ENCODE results near the gene BANK1.

Gene BANK1

GRCh38 chr4:101774807-101775206 is 15.7 kb upstream of the BANK1 start:
- Histone ChIP-seq H2BK120ac (ENCODE audit: low read depth, low read length) (no peak overlapping the region), H2AFZ (ENCODE audit: low read depth, low read length) (no peak overlapping the region), H3K9me3 (ENCODE audit: control insufficient read depth, low read length) (peaks cover 16% of the 10 kb centered on the region), H3K4ac (ENCODE audit: low read depth in 1 of 2, low read length in 2 of 2) (no peak overlapping the region), H3K4me2 (ENCODE audit: low read length, poor library complexity, severe bottlenecking) (no peak overlapping the region), H3K14ac (ENCODE audit: low read length in 2 of 2) (no peak overlapping the region), H3K79me1 (replicated peaks; ENCODE audit: low read length, poor library complexity, severe bottlenecking) (no peaks in the 10 kb centered on the region), H3K9ac (ENCODE audit: low read length) (peak overlapping the region; percentile 25), H2BK15ac (ENCODE audit: low read depth, poor library complexity, severe bottlenecking) (no peak overlapping the region), H2AK5ac (ENCODE audit: low read length, severe bottlenecking) (no peak overlapping the region), H2BK12ac (ENCODE audit: low read length in 2 of 2) (no peak overlapping the region), H3K18ac (ENCODE audit: low read depth in 1 of 2, low read length in 2 of 2) (no peak overlapping the region), H3K4me1 (ENCODE audit: control insufficient read depth, insufficient read depth, low read depth, low read length) (no peaks in the 10 kb centered on the region), H4K8ac (ENCODE audit: low read length) (no peak overlapping the region), H3K36me3 (ENCODE audit: control insufficient read depth in 1 of 2, insufficient read depth in 2 of 2, low read depth in 1 of 2, low read length in 2 of 2) (no peaks in the 10 kb centered on the region), H3K4me3 (ENCODE audit: insufficient read depth in 1 of 2, low read depth in 1 of 2, low read length in 2 of 2) (no peak overlapping the region), H4K91ac (ENCODE audit: low read length) (no peak overlapping the region), H3K27me3 (ENCODE audit: control insufficient read depth in 1 of 2, insufficient read depth in 1 of 2, low read length in 2 of 2) (no peaks in the 10 kb centered on the region), H3K27ac (ENCODE audit: low read length, poor library complexity, severe bottlenecking) (no peak overlapping the region), H3K23ac (ENCODE audit: low read length in 2 of 2) (no peak overlapping the region), H2BK5ac (ENCODE audit: low read depth, low read length, poor library complexity, severe bottlenecking) (no peak overlapping the region)
- 62% methylated on average over 1 of the region's 1 CpG for WGBS
- peak; percentile 57 for DNase-seq

GRCh38 chr4:101777431-101777830 is 13.1 kb upstream of the BANK1 start:
- no peak overlapping the region for H4K91ac ChIP-seq (ENCODE audit: low read length)
- H3K27me3 ChIP-seq (ENCODE audit: control insufficient read depth in 1 of 2, insufficient read depth in 1 of 2, low read length in 2 of 2): no peaks in the 10 kb centered on the region
- no peak overlapping the region for H3K4me3 ChIP-seq (ENCODE audit: insufficient read depth in 1 of 2, low read depth in 1 of 2, low read length in 2 of 2)
- H3K9me3 ChIP-seq (ENCODE audit: control insufficient read depth, low read length): no peaks in the 10 kb centered on the region
- no peak overlapping the region for H2AFZ ChIP-seq (ENCODE audit: low read depth, low read length)
- H3K18ac ChIP-seq (ENCODE audit: low read depth in 1 of 2, low read length in 2 of 2): no peak overlapping the region
- no peak overlapping the region for H2BK15ac ChIP-seq (ENCODE audit: low read depth, poor library complexity, severe bottlenecking)
- H3K9ac ChIP-seq (ENCODE audit: low read length): no peak overlapping the region
- no peak overlapping the region for H3K23ac ChIP-seq (ENCODE audit: low read length in 2 of 2)
- no peak overlapping the region for H2AK5ac ChIP-seq (ENCODE audit: low read length, severe bottlenecking)
- no peak overlapping the region for H2BK5ac ChIP-seq (ENCODE audit: low read depth, low read length, poor library complexity, severe bottlenecking)
- H3K27ac ChIP-seq (ENCODE audit: low read length, poor library complexity, severe bottlenecking): no peak overlapping the region
- H3K4ac ChIP-seq (ENCODE audit: low read depth in 1 of 2, low read length in 2 of 2): no peak overlapping the region
- H4K8ac ChIP-seq (ENCODE audit: low read length): no peak overlapping the region
- 94% methylated on average over 1 of the region's 1 CpG for WGBS
- no peak overlapping the region for H3K14ac ChIP-seq (ENCODE audit: low read length in 2 of 2)
- H3K36me3 ChIP-seq (ENCODE audit: control insufficient read depth in 1 of 2, insufficient read depth in 2 of 2, low read depth in 1 of 2, low read length in 2 of 2): no peaks in the 10 kb centered on the region
- no peak overlapping the region for H3K4me2 ChIP-seq (ENCODE audit: low read length, poor library complexity, severe bottlenecking)
- H3K4me1 ChIP-seq (ENCODE audit: control insufficient read depth, insufficient read depth, low read depth, low read length): no peaks in the 10 kb centered on the region
- no peak overlapping the region for H2BK120ac ChIP-seq (ENCODE audit: low read depth, low read length)
- no peaks in the 10 kb centered on the region for H3K79me1 ChIP-seq (replicated peaks; ENCODE audit: low read length, poor library complexity, severe bottlenecking)
- no peak overlapping the region for H2BK12ac ChIP-seq (ENCODE audit: low read length in 2 of 2)
- DNase-seq: no peak

- Histone ChIP-seq H3K9ac (ENCODE audit: low read length) (no peak overlapping the region), H3K4me2 (ENCODE audit: low read length, poor library complexity, severe bottlenecking) (no peak overlapping the region), H3K14ac (ENCODE audit: low read length in 2 of 2) (no peak overlapping the region), H3K27me3 (ENCODE audit: control insufficient read depth in 1 of 2, insufficient read depth in 1 of 2, low read length in 2 of 2) (no peaks in the 10 kb centered on the region), H3K4me1 (ENCODE audit: control insufficient read depth, insufficient read depth, low read depth, low read length) (no peaks in the 10 kb centered on the region), H3K4me3 (ENCODE audit: insufficient read depth in 1 of 2, low read depth in 1 of 2, low read length in 2 of 2) (no peak overlapping the region), H2AK5ac (ENCODE audit: low read length, severe bottlenecking) (no peak overlapping the region), H2BK15ac (ENCODE audit: low read depth, poor library complexity, severe bottlenecking) (no peak overlapping the region), H2BK12ac (ENCODE audit: low read length in 2 of 2) (no peak overlapping the region), H3K79me1 (replicated peaks; ENCODE audit: low read length, poor library complexity, severe bottlenecking) (no peaks in the 10 kb centered on the region), H3K23ac (ENCODE audit: low read length in 2 of 2) (no peak overlapping the region), H3K9me3 (ENCODE audit: control insufficient read depth, low read length) (no peaks in the 10 kb centered on the region), H2BK5ac (ENCODE audit: low read depth, low read length, poor library complexity, severe bottlenecking) (no peak overlapping the region), H3K27ac (ENCODE audit: low read length, poor library complexity, severe bottlenecking) (no peak overlapping the region), H2AFZ (ENCODE audit: low read depth, low read length) (no peak overlapping the region), H3K36me3 (ENCODE audit: control insufficient read depth in 1 of 2, insufficient read depth in 2 of 2, low read depth in 1 of 2, low read length in 2 of 2) (no peaks in the 10 kb centered on the region), H4K91ac (ENCODE audit: low read length) (no peak overlapping the region), H3K18ac (ENCODE audit: low read depth in 1 of 2, low read length in 2 of 2) (no peak overlapping the region), H2BK120ac (ENCODE audit: low read depth, low read length) (no peak overlapping the region), H4K8ac (ENCODE audit: low read length) (no peak overlapping the region), H3K4ac (ENCODE audit: low read depth in 1 of 2, low read length in 2 of 2) (no peak overlapping the region)
- no peak for DNase-seq
- 86% methylated on average over 5 of the region's 5 CpGs for WGBS
Observed at GRCh38 chr4:101780284-101780683, 10.2 kb upstream of the BANK1 start.

GRCh38 chr4:101782546-101782945 is 8.0 kb upstream of the BANK1 start:
- no peak overlapping the region for H2BK12ac ChIP-seq (ENCODE audit: low read length in 2 of 2)
- H3K18ac ChIP-seq (ENCODE audit: low read depth in 1 of 2, low read length in 2 of 2): no peak overlapping the region
- H3K9ac ChIP-seq (ENCODE audit: low read length): no peak overlapping the region
- H2BK5ac ChIP-seq (ENCODE audit: low read depth, low read length, poor library complexity, severe bottlenecking): no peak overlapping the region
- H3K9me3 ChIP-seq (ENCODE audit: control insufficient read depth, low read length): no peaks in the 10 kb centered on the region
- H3K4me2 ChIP-seq (ENCODE audit: low read length, poor library complexity, severe bottlenecking): no peak overlapping the region
- H3K4ac ChIP-seq (ENCODE audit: low read depth in 1 of 2, low read length in 2 of 2): no peak overlapping the region
- no peak overlapping the region for H2BK15ac ChIP-seq (ENCODE audit: low read depth, poor library complexity, severe bottlenecking)
- 55% methylated on average over 2 of the region's 2 CpGs for WGBS
- no peaks in the 10 kb centered on the region for H3K4me1 ChIP-seq (ENCODE audit: control insufficient read depth, insufficient read depth, low read depth, low read length)
- H2AFZ ChIP-seq (ENCODE audit: low read depth, low read length): no peak overlapping the region
- H3K79me1 ChIP-seq (replicated peaks; ENCODE audit: low read length, poor library complexity, severe bottlenecking): no peaks in the 10 kb centered on the region
- no peak overlapping the region for H2AK5ac ChIP-seq (ENCODE audit: low read length, severe bottlenecking)
- H3K27me3 ChIP-seq (ENCODE audit: control insufficient read depth in 1 of 2, insufficient read depth in 1 of 2, low read length in 2 of 2): no peaks in the 10 kb centered on the region
- no peak overlapping the region for H2BK120ac ChIP-seq (ENCODE audit: low read depth, low read length)
- no peaks in the 10 kb centered on the region for H3K36me3 ChIP-seq (ENCODE audit: control insufficient read depth in 1 of 2, insufficient read depth in 2 of 2, low read depth in 1 of 2, low read length in 2 of 2)
- no peak overlapping the region for H3K27ac ChIP-seq (ENCODE audit: low read length, poor library complexity, severe bottlenecking)
- no peak overlapping the region for H4K8ac ChIP-seq (ENCODE audit: low read length)
- no peak overlapping the region for H3K23ac ChIP-seq (ENCODE audit: low read length in 2 of 2)
- H3K14ac ChIP-seq (ENCODE audit: low read length in 2 of 2): no peak overlapping the region
- no peak overlapping the region for H3K4me3 ChIP-seq (ENCODE audit: insufficient read depth in 1 of 2, low read depth in 1 of 2, low read length in 2 of 2)
- peak; percentile 13 for DNase-seq
- H4K91ac ChIP-seq (ENCODE audit: low read length): no peak overlapping the region

Measured in mesenchymal stem cell (in vitro differentiated cells and primary cell).